UCSD-AML1 (cell line): ENCODE measurements around the gene OLFML2B.

Experiments
- DNase-seq: peaks from one replicate; lab custom pipeline; 2025; ENCODE audit not compliant: unreplicated experiment; lab: John Stamatoyannopoulos, UW

Gene OLFML2B

DNA sequence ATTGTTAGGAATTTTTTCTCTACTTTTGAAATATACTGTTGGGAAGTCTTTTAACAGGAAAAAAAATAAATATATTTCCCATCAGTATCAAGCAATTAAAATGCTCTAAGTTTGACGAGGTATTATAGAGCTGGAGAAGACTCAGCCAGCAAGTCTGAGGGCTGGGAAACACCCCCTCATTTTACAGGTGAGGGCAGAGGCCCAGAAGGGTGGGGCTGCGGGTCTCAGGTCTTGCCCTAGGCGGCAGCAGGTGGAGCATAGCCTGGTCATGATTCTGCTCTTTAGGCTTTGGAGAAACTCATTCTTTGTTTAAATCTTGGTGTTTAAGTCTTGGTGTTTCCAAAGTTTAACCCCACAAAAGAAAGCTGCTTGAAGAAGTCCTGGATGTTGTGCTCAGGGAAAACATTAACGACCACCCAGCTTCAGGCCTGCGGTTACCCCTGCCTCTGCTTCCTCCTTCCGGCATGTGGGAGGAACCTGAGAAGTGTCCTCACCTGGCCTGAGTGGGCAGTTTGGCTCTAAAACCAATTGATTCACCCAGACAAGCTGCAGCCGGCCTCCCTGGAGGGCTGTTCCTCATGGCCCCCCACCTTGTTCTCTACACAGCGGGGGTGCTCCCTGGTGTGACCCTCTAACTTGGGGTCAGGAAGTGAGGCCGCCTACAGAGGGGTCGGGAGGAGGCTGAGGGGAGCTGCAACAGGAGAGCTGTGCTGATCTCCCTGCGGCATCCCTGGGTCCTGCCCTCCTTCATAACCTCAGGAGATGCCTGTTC lies 41.7 kb downstream of the OLFML2B start:
- DNase-seq, result no peak

DNA sequence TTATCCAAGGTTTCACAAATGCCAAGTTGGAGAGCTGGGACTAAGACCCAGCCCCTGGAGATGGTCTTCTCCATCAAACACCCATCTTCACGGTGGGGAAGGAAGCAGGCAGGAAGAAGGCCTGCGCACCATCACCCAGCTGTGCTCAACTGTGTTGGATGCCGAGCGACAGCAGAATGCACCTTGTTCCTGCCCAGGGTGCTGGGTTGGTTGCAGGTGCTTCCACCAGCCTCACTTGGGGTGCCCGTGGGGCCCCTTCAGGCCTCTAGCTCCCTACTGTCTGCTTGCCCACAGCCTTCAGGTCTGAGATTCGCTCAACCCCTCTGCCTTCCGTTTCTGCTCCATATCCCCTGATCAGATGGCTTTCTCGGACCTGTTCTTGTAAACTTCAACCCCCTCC lies 42.5 kb downstream of the OLFML2B start:
- no peak for DNase-seq

GRCh38 chr1:161978011-161978790 lies 45.5 kb downstream of the OLFML2B start:
- DNase-seq, result no peak

DNA sequence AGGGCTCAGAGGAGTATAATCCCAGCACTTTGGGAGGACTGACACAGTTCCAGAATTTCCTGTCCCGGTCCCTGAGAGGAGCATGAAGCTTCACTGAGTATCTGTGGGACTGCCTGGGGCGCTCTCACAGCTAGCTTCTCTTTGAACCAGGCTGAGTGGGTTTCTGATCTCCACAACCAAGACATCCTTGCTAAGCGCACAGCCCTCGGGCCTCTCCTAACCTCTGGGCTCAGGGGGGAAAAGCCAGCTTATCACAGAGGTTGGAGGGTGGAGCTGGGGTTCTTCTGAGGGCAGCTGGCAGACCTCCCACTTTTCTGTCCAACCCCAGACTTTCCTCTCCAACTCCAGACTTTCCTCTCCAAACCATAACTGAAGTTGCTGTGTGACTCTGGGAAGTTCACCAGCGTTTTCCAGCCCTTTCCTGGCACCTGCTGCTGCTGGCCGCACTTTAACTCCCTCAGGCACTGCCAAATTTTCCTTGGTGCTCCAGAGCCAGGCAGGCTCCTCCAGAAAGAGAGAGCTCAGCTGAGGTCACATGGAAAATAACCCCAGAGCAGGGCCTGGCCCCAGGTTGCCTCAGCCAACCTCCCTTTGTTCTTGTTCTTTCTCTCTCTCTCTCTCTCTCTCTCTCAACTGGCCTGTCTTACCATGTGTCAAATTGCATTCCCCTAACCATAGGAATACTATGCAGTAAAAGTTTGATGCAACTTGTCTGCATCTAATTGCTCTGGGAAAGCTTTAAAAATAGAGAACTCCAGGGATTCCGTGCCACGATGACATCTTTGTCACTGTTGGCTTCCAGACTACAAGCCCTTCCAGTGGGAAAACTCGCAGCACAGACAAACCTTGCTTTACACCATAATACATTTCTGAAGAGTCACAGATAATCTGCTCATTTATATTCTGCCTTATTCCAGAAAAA lies 49.5 kb downstream of the OLFML2B start:
- DNase-seq, result no peak

DNA sequence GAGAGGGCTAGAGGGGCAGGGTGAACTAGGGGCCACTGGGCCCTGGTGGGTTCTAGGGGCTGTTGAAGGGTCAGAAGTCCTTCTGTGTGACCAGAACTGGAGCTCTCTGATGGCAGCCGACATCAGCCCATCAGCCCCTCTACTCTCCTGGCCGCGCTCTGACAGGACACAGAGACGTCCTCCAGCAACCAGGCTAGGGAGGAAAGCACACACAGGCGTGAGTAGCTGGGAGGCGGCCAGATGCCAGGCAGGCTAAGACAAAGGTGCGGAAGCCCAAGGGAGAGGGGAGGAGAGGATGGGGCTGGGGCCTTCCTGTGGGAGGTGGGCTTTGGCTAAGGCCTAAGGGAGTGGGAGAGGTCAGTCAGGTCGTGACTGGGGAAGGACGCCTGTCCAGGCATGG lies 50.8 kb downstream of the OLFML2B start:
- DNase-seq, result no peak

DNA sequence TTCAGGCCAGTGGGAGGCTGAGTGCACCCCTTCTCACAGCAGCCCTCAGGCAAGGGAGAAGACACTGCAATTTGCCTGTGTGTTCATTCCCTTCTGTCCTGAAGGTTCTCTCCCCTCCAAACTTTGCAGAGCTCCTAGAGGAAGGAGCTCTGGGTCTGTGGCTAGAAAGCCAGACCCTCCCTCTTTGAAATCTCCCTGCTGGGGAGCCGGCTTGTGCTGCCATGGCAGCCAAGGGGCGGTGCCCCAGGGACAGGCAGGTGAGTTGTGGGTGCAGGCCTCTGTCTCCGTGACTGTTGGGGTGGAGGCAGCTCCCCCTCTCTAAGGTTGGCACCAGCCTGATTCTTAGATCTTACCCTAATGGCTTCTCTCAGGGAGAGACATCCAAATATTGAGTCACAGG lies 53.0 kb downstream of the OLFML2B start:
- DNase-seq, result no peak

DNA sequence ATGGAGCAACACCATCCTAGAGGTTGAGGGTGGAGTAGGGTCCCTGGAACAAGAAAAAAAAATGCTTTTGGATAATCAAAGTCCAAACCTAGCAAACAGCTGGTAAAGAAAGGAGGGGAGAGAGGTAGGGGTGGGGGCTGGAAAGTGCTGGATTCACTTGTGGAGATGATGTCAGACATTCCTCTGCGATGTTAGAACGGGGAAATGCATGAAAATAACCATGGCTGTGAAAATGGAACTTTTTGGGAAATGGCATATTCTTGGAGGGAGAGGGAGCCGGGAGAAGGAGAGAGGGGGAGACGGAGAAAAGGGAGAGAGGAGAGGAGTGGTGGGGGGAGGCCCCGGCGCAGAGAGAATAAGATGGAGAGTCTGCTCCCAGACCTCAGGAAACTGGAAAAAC lies 53.6 kb downstream of the OLFML2B start:
- DNase-seq, result no peak

DNA sequence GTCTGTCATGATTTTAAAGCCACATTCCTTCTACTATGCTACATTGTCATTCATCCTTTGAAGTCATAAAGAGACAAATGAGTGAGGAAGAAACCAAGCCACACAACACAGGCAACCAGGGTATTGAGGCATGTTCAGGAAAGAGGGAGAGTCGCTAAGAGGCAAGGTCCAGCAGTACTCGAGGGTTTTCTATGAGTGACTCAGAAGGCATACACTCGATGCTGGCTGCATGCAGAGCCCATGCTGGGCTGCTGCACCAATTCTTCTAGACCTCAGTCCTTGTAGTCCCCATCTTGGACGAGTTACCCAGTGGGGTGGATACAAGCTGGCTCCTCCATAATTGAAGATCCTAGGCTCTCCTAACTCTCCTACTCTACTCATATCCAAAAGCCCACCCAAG lies 57.6 kb downstream of the OLFML2B start:
- DNase-seq, result no peak

DNA sequence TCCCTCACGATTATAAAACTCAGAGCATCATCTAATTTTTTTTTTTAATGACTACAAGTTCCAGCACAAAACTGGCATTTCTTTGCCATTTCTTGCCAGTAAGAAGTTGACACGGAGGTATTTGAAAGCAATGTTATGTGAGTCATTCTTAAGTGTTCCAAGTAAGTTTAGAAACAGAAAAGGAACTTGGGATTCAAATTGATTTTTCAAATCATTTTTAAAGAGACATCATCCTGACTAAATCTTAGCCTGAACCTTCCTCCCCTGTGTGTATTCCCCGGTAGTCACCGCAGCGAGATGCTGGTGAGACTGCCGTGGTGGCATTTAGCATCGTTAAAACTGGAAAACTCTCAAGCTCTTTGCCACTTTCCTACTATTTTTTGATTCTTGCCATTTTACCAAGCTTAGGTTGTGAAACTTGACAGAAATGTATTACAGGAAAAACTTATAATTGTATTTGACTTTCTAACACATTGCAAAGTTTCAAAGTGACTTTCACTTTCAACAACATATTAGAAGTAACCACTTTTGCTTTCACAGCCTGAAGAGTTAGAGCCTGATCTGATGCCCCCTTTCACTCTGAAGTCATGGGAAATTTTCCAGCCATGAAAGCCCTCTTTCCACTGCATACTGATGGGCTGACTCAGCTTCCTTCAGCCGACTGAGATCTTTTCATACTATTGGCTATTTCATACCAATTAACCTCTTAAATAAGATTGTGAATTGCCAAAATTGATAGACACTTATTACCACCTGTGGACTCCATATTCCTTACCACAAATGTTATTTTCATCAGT lies 61.4 kb downstream of the OLFML2B start:
- DNase-seq, result no peak

DNA sequence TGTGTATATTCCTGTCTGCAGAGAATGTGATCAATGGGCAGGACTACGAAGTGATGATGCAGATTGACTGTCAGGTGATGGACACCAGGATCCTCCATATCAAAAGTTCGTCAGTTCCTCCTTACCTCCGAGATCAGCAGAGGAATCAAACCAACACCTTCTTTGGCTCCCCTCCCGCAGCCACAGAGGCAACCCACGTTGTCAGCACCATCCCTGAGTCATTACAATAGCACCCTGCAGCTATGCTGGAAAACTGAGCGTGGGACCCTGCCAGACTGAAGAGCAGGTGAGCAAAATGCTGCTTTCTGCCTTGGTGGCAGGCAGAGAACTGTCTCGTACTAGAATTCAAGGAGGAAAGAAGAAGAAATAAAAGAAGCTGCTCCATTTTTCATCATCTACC lies 65.2 kb downstream of the OLFML2B start:
- DNase-seq, result no peak

GRCh38 chr1:161956930-161957329 lies 66.7 kb downstream of the OLFML2B start:
- DNase-seq, result no peak

DNA sequence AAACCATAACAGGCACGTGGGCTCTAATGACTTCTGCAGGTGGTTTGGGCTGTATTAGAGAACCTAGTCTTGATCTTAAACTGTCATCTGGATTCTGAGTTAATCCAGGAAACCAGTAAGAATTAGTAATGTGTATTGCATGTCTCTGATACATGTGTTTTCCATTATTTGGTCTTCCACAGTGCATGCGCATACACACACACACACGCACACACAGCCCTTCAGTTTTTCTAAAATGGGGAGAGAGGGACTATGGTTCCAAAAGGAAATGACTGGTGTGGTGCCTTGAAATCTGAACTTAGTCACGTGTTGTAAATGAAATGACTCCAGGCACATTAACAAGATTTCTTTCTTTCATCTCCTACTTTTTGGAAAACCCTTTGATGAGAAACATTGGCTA lies 67.6 kb downstream of the OLFML2B start:
- no peak for DNase-seq

- DNase-seq, result no peak
Observed at GRCh38 chr1:161955606-161956005, 68.1 kb downstream of the OLFML2B start.

DNA sequence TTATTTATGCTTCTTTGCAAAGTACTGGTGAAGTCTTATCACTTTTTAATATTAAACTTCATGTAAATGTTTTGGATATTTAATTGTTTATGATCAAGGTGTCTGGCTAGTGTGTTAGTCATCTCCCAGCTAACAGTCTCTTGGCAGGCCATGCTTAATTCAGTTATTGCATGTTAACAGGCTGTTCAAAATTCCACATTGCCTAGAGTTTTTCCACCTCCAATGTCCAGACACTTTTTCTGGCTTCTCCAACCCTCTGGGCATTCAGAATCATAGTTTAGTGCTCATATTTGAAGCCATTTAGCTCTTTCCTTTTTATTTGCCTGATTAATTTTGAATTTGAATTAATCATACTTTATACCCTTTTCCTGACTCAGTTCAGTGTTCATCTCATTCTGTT lies 69.2 kb downstream of the OLFML2B start:
- no peak for DNase-seq

GRCh38 chr1:161954050-161954449 lies 69.6 kb downstream of the OLFML2B start:
- no peak for DNase-seq

DNA sequence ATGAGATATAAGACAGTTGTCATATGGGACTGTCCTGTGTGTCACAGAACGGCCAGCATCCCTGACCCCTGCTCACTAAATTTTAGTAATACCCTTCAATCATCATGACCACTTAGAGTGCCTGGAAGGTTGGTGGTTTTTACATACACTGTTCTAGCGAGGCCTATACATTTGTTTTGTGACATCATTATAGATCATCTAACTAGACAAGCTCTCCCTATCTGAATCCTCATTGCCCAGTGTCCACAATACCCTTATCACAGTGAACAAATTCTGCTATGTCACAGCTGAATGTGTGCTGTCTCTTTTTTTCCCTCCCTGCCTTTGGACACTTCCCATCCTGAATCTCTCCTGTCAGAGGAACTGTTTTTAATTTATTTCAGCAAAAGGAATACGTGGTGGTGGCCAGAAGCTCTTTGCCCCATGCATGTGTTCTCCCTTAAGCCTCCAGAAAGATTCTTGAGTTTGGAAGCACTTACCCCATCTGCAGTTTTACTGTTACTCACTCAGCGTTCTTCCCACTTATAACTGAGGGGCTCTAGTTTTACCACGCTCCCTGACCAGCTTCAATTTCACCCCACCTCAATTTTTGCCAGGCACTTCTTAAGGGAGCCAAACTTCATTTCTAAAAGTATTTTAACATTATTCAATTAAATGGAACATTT lies 70.3 kb downstream of the OLFML2B start:
- DNase-seq, result no peak

DNA sequence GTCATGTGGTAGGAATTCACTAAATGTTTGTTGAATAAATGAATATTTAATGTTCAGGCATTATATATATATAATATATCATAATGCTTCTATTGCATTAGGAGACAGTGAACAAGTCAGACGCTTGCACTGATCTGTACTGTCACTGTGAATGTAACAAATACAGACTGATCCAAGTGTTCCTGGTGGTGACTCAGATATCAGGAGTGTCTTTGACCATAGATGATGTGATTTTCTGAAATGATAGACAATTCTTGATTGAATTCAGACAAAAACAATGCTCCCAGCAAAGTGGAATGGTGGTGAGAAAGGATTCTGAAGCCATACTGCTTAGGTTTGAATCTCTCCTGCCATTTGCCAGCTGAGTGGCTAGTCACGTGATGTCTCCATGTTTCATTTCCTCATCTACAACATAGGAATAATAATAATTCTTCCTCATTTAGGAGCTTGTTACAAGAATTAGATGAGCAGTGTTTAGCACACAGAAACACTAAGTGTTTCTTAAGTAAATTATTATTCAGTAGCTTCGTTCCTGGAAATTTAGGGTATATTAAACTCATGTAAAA lies 71.0 kb downstream of the OLFML2B start:
- no peak for DNase-seq

DNA sequence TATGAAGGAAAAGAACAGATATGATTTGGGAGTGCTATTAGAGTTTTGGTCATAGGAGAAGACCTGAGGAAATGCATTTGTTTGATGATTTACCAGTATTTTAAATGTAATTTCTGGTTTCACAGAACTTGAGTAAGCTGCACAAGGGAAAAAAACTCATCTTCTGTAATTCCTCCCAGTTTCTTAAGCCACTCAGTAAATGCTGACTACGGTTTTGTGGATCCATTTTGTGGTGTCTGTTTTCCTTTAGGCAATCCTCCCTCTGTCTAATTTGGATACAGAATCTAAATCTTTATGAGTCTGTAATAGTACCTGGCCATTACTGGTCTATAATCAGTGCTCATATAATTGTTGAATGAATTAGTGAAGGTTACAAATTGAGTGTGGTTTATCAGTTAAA lies 72.0 kb downstream of the OLFML2B start:
- DNase-seq, result no peak

DNA sequence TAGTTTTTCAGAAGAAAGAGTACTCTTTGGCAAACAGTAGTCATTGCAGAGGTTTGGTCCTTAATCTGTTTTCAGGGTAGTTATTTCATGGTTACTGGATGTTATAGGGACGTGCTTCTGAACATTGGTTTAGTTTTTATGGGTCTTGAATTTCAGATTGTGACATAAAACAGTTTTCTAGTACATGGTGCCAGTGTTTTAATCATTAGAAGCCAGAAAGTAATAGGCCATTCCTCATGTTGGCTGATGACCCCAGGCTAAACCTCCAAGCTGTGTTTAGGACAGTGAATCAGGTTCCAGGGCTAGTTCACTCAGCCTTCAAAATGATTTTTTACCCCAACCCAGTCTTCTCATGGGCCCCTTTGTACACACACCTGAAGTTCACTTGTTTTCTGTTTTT lies 73.3 kb downstream of the OLFML2B start:
- DNase-seq, result no peak

GRCh38 chr1:161949548-161949947 lies 74.1 kb downstream of the OLFML2B start:
- no peak for DNase-seq
